ENCODE results near the gene AOPEP. TPM values are rescaled to one million over a fixed set of nuclear protein-coding genes. Genes with fewer than 3 reads are reported as not detected.

AOPEP gene
- total and polyA plus RNA-seq, 2 of the 13 experiments (the other 11 are each of a cell fraction or from before 2014, with no cell fraction given), result 22.2 to 41.6 TPM

GRCh38 chr9:95004411-95005277 lies 278.1 kb downstream of the AOPEP start (continued):
- TF ChIP-seq ARID4A (CRISPR knock-in tag; IDR thresholded peaks at IDR 0.05; ENCODE audit: borderline replicate concordance), result peak; percentile 58; the same call in 1 of the 2 replicates
- no peak for TF ChIP-seq FOXO4 (CRISPR knock-in tag; conservative IDR thresholded peaks at IDR 0.05)
- TF ChIP-seq ZNF850 (CRISPR knock-in tag; conservative IDR thresholded peaks at IDR 0.05), result no peak
- TF ChIP-seq ZNF10 (CRISPR knock-in tag; IDR thresholded peaks at IDR 0.05; ENCODE audit: borderline replicate concordance, low read depth), result no peak
- no peak for TF ChIP-seq ZNF432 (CRISPR knock-in tag; IDR thresholded peaks at IDR 0.05; ENCODE audit: borderline replicate concordance)
- TF ChIP-seq ZNF160 (CRISPR knock-in tag; IDR thresholded peaks at IDR 0.05), result no peak; the same call in 1 of the 2 replicates
- TF ChIP-seq ZNF83 (CRISPR knock-in tag; IDR thresholded peaks at IDR 0.05; ENCODE audit: borderline replicate concordance), result no peak
- no peak for TF ChIP-seq SATB2 (CRISPR knock-in tag; IDR thresholded peaks at IDR 0.05)
- peak; percentile 24; the same call in 1 of the 2 replicates for TF ChIP-seq MXD3 (CRISPR knock-in tag; IDR thresholded peaks at IDR 0.05)
- no peak for TF ChIP-seq ZMYM4 (CRISPR knock-in tag; IDR thresholded peaks at IDR 0.05)
- TF ChIP-seq PCBP2 (optimal IDR thresholded peaks at IDR 0.05; ENCODE audit: low read depth, low read length, poor library complexity, severe bottlenecking), result no peak
- 0 out of 2 replicates have a peak, but pooled peaks have one; percentile 54 for TF ChIP-seq THAP8 (CRISPR knock-in tag; IDR thresholded peaks at IDR 0.05; ENCODE audit: borderline replicate concordance)
- peak; percentile 42 for TF ChIP-seq SRSF1 (optimal IDR thresholded peaks at IDR 0.05; ENCODE audit: low read depth, low read length)
- TF ChIP-seq TFDP1 (CRISPR knock-in tag; IDR thresholded peaks at IDR 0.05; ENCODE audit: borderline replicate concordance), result no peak
- peak; percentile 56 to 63 for TF ChIP-seq POLR2A (IDR thresholded peaks at IDR 0.05; ENCODE audit: insufficient read depth in 1 of 2, low read depth in 2 of 2, low read length in 2 of 2)
- TF ChIP-seq CEBPB (IDR thresholded peaks at IDR 0.05; ENCODE audit: borderline replicate concordance, low read depth, low read length), result no peak
- TF ChIP-seq GZF1 (CRISPR knock-in tag; IDR thresholded peaks at IDR 0.05), result no peak
- TF ChIP-seq SUZ12 (IDR thresholded peaks at IDR 0.05; ENCODE audit: low read depth, low read length), result no peak
- peak; percentile 45; the same call in 1 of the 2 replicates for TF ChIP-seq ZNF333 (CRISPR knock-in tag; IDR thresholded peaks at IDR 0.05; ENCODE audit: borderline replicate concordance)
- no peak for TF ChIP-seq BCL6 (CRISPR knock-in tag; IDR thresholded peaks at IDR 0.05)
